Muscle of leg (tissue), 11 donors: ENCODE results near the gene GAB2. TPM values are rescaled to one million over a fixed set of nuclear protein-coding genes. Genes with fewer than 3 reads are reported as not detected.
"Not testable (repeated sequence)": the region's sequence is repeated elsewhere in the genome, so short reads cannot be mapped to it uniquely, and the experiment has no call there.

Source experiments
- DNase-seq: peaks from one replicate; pipeline ENCODE4 v3.0.0; 2013
- H3K27ac ChIP-seq: one replicate; pipeline ENCODE4 v1.5.1; 2013; ENCODE audit warnings: mild to moderate bottlenecking, low read length, control low read depth
- H3K27me3 ChIP-seq: one replicate; pipeline ENCODE4 v1.6.1; 2013; ENCODE audit warnings: low read length; ENCODE audit not compliant: control insufficient read depth, insufficient read depth
- H3K36me3 ChIP-seq: one replicate; pipeline ENCODE4 v1.6.1; 2013; ENCODE audit warnings: low read length; ENCODE audit not compliant: control insufficient read depth, insufficient read depth
- H3K4me1 ChIP-seq: one replicate; pipeline ENCODE4 v1.6.1; 2013; ENCODE audit warnings: low read length; ENCODE audit not compliant: control insufficient read depth, insufficient read depth
- H3K4me3 ChIP-seq: one replicate; pipeline ENCODE4 v1.5.1; 2013; ENCODE audit warnings: low read length, control low read depth
- H3K9me3 ChIP-seq: replicated peaks from 2 replicates; pipeline ENCODE4 v1.6.1; 2013; ENCODE audit warnings: low read depth, low read length; ENCODE audit not compliant: control insufficient read depth
- WGBS: methylation state at CpG from one replicate; pipeline ENCODE4 v1.1.5; 2013; ENCODE audit warnings: missing lambda C conversion rate; ENCODE audit not compliant: insufficient coverage; 5-methylcytosine and 5-hydroxymethylcytosine counted together
- polyA plus RNA-seq, 8 donors: library from polyadenylated mRNA; unstranded; fragments of 120-200 nt; gene quantifications; one replicate each; pipeline versions ENCODE4 v1.2.1 to v1.2.3, GENCODE V29; 2013; ENCODE audit warnings: inconsistent platforms in 1 of 8, low replicate concordance in 1 of 8; ENCODE audit not compliant: insufficient read length in 8 of 8, insufficient read depth in 1 of 8
- total RNA-seq: library from RNA; stranded (reverse); fragments of 120-200 nt; gene quantifications from one replicate; pipeline ENCODE4 v1.2.4, GENCODE V29; 2013

The GAB2 gene
- total and polyA plus RNA-seq, 9 donors, result 9.6 to 18.8 (median 14.2) TPM

GRCh38 chr11:78244546-78245255 is 172.9 kb downstream of the GAB2 start:
- no peak overlapping the region for H3K27ac ChIP-seq
- DNase-seq, result no peak
- H3K9me3 ChIP-seq, result peaks cover 18% of the 10 kb centered on the region
- peaks cover 10% of the 10 kb centered on the region for H3K36me3 ChIP-seq
- no peaks in the 10 kb centered on the region for H3K4me1 ChIP-seq
- 80% methylated on average over 1 of the region's 4 CpGs for WGBS
- no peaks in the 10 kb centered on the region for H3K27me3 ChIP-seq
- no peak overlapping the region for H3K4me3 ChIP-seq

- Histone ChIP-seq H3K27me3 (no peaks in the 10 kb centered on the region), H3K36me3 (peaks cover 7% of the 10 kb centered on the region), H3K4me1 (no peaks in the 10 kb centered on the region), H3K9me3 (peaks cover 18% of the 10 kb centered on the region), H3K27ac (no peak overlapping the region), H3K4me3 (no peak overlapping the region)
- no CpG with 5 or more reads among the region's 2 CpGs for WGBS
- no peak for DNase-seq
These were observed 173.5 kb downstream of the GAB2 start for GRCh38 chr11:78244080-78244479.

- no peak overlapping the region for H3K27ac ChIP-seq
- peaks cover 18% of the 10 kb centered on the region for H3K9me3 ChIP-seq
- H3K36me3 ChIP-seq, result no peaks in the 10 kb centered on the region
- H3K4me3 ChIP-seq, result no peak overlapping the region
- H3K4me1 ChIP-seq, result no peaks in the 10 kb centered on the region
- H3K27me3 ChIP-seq, result no peaks in the 10 kb centered on the region
- DNase-seq, result no peak
These were observed 176.1 kb downstream of the GAB2 start for GRCh38 chr11:78241475-78241874.

- Histone ChIP-seq H3K4me1 (no peaks in the 10 kb centered on the region), H3K27ac (no peak overlapping the region), H3K27me3 (no peaks in the 10 kb centered on the region), H3K36me3 (no peaks in the 10 kb centered on the region), H3K9me3 (peaks cover 16% of the 10 kb centered on the region), H3K4me3 (no peak overlapping the region)
- DNase-seq, result no peak
- no CpG with 5 or more reads among the region's 1 CpG for WGBS
These were observed 177.8 kb downstream of the GAB2 start for GRCh38 chr11:78239781-78240180.

- H3K4me1 ChIP-seq, result no peaks in the 10 kb centered on the region
- H3K4me3 ChIP-seq, result no peak overlapping the region
- no peak for DNase-seq
- H3K36me3 ChIP-seq, result no peaks in the 10 kb centered on the region
- peaks cover 13% of the 10 kb centered on the region for H3K9me3 ChIP-seq
- H3K27me3 ChIP-seq, result no peaks in the 10 kb centered on the region
- H3K27ac ChIP-seq, result no peak overlapping the region
These were observed 180.2 kb downstream of the GAB2 start for GRCh38 chr11:78237293-78238046.

- peaks cover 1% of the 10 kb centered on the region for H3K36me3 ChIP-seq
- WGBS, result 0% methylated on average over 1 of the region's 5 CpGs
- H3K27ac ChIP-seq, result no peak overlapping the region
- H3K9me3 ChIP-seq, result no peaks in the 10 kb centered on the region
- H3K4me3 ChIP-seq, result no peak overlapping the region
- peaks cover 3% of the 10 kb centered on the region for H3K4me1 ChIP-seq
- no peaks in the 10 kb centered on the region for H3K27me3 ChIP-seq
- DNase-seq, result no peak
These were observed 183.6 kb downstream of the GAB2 start for GRCh38 chr11:78234006-78234405.

GRCh38 chr11:78233046-78233445 is 184.6 kb downstream of the GAB2 start:
- DNase-seq, H3K9me3 ChIP-seq, H3K4me3 ChIP-seq, H3K27ac ChIP-seq, H3K36me3 ChIP-seq, H3K4me1 ChIP-seq, H3K27me3 ChIP-seq: not testable (repeated sequence)
- WGBS, result 79% methylated on average over 2 of the region's 6 CpGs

- Histone ChIP-seq H3K36me3 (peaks cover 4% of the 10 kb centered on the region), H3K27me3 (no peaks in the 10 kb centered on the region), H3K4me1 (peaks cover 3% of the 10 kb centered on the region), H3K27ac (no peak overlapping the region), H3K4me3 (no peak overlapping the region), H3K9me3 (no peaks in the 10 kb centered on the region)
- DNase-seq, result peak; percentile 68
These were observed 185.6 kb downstream of the GAB2 start for GRCh38 chr11:78231962-78232501.

- H3K27me3 ChIP-seq, result no peaks in the 10 kb centered on the region
- H3K9me3 ChIP-seq, result no peaks in the 10 kb centered on the region
- DNase-seq, result peak; percentile 37
- no peak overlapping the region for H3K4me3 ChIP-seq
- no peak overlapping the region for H3K27ac ChIP-seq
- peaks cover 10% of the 10 kb centered on the region for H3K36me3 ChIP-seq
- peaks cover 3% of the 10 kb centered on the region for H3K4me1 ChIP-seq
- WGBS, result 71% methylated on average over 4 of the region's 7 CpGs
These were observed 187.3 kb downstream of the GAB2 start for GRCh38 chr11:78230161-78230877.

- Histone ChIP-seq H3K36me3 (peaks cover 22% of the 10 kb centered on the region), H3K27me3 (no peaks in the 10 kb centered on the region), H3K4me3 (no peak overlapping the region), H3K9me3 (no peaks in the 10 kb centered on the region), H3K4me1 (peaks cover 3% of the 10 kb centered on the region), H3K27ac (no peak overlapping the region)
- 100% methylated on average over 1 of the region's 2 CpGs for WGBS
- no peak for DNase-seq
These were observed 188.5 kb downstream of the GAB2 start for GRCh38 chr11:78229106-78229505.
